H9 (cell line): ENCODE results near the gene DPM1. TPM values are rescaled to one million over a fixed set of nuclear protein-coding genes. Genes with fewer than 3 reads are reported as not detected.

ENCODE experiments used
- DNase-seq: peaks from one replicate; pipeline ENCODE4 v3.0.0-alpha.2; 2017
- H2AFZ ChIP-seq: one replicate; pipeline ENCODE4 v1.6.1; 2013; ENCODE audit warnings: mild to moderate bottlenecking, low read length, control low read depth, moderate library complexity
- H2AK5ac ChIP-seq: 2 replicates; pipeline ENCODE4 v1.6.1; 2013; ENCODE audit warnings: low read length, control low read depth, mixed read lengths; ENCODE audit not compliant: insufficient read length
- H2BK120ac ChIP-seq: one replicate; pipeline ENCODE4 v1.6.1; 2013; ENCODE audit warnings: low read depth, mild to moderate bottlenecking, low read length, control low read depth, inconsistent platforms; ENCODE audit not compliant: poor library complexity, severe bottlenecking
- H2BK12ac ChIP-seq: 2 replicates; pipeline ENCODE4 v1.6.1; 2013; ENCODE audit warnings: low read length, control low read depth, mixed read lengths, low read depth; ENCODE audit not compliant: insufficient read length
- H2BK15ac ChIP-seq: 2 replicates; pipeline ENCODE4 v1.6.1; 2013; ENCODE audit warnings: low read depth, low read length, control low read depth
- H2BK20ac ChIP-seq: one replicate; pipeline ENCODE4 v1.6.1; 2013; ENCODE audit warnings: low read depth, mild to moderate bottlenecking, low read length, control low read depth, inconsistent platforms; ENCODE audit not compliant: poor library complexity, severe bottlenecking
- H2BK5ac ChIP-seq: 2 replicates; pipeline ENCODE4 v1.6.1; 2013; ENCODE audit warnings: low read length, control low read depth, mixed read lengths; ENCODE audit not compliant: insufficient read length
- H3K14ac ChIP-seq: 2 replicates; pipeline ENCODE4 v1.6.1; 2013; ENCODE audit warnings: low read length, control low read depth; ENCODE audit not compliant: insufficient read depth
- H3K18ac ChIP-seq: 2 replicates; pipeline ENCODE4 v1.6.1; 2013; ENCODE audit warnings: low read depth, mild to moderate bottlenecking, mixed read lengths, low read length, control low read depth; ENCODE audit not compliant: insufficient read length
- H3K23ac ChIP-seq: 2 replicates; pipeline ENCODE4 v1.6.1; 2013; ENCODE audit warnings: low read length, control low read depth, mixed read lengths, low read depth; ENCODE audit not compliant: insufficient read length
- H3K23me2 ChIP-seq: 2 replicates; pipeline ENCODE4 v1.6.1; 2013; ENCODE audit warnings: low read depth, mild to moderate bottlenecking, mixed read lengths, low read length, control low read depth; ENCODE audit not compliant: insufficient read length, poor library complexity, severe bottlenecking
- H3K27ac ChIP-seq: 2 replicates; pipeline ENCODE4 v1.5.1; 2013; ENCODE audit warnings: low read length, control low read depth, mixed read lengths, low read depth; ENCODE audit not compliant: insufficient read length
- H3K27me3 ChIP-seq: 2 replicates; pipeline ENCODE4 v1.6.1; 2013; ENCODE audit warnings: low read length, control low read depth, inconsistent platforms; ENCODE audit not compliant: insufficient read depth
- H3K4ac ChIP-seq: 2 replicates; pipeline ENCODE4 v1.6.1; 2013; ENCODE audit warnings: low read depth, mild to moderate bottlenecking, control low read depth, inconsistent platforms, low read length, moderate library complexity
- H3K4me1 ChIP-seq: 2 replicates; pipeline ENCODE4 v1.6.1; 2013; ENCODE audit warnings: low read length, control low read depth, inconsistent platforms; ENCODE audit not compliant: insufficient read depth
- H3K4me2 ChIP-seq: 2 replicates; pipeline ENCODE4 v1.6.1; 2013; ENCODE audit warnings: low read length, control low read depth, mixed read lengths; ENCODE audit not compliant: insufficient read length, insufficient read depth
- H3K56ac ChIP-seq: 2 replicates; pipeline ENCODE4 v1.6.1; 2013; ENCODE audit warnings: low read depth, mild to moderate bottlenecking, mixed read lengths, low read length, control low read depth; ENCODE audit not compliant: insufficient read length
- H3K79me1 ChIP-seq: 2 replicates; pipeline ENCODE4 v1.6.1; 2013; ENCODE audit warnings: low read depth, mild to moderate bottlenecking, moderate library complexity, low read length, control low read depth, inconsistent platforms; ENCODE audit not compliant: insufficient read depth, poor library complexity, severe bottlenecking
- H3K79me2 ChIP-seq: 2 replicates; pipeline ENCODE4 v1.6.1; 2013; ENCODE audit warnings: low read length, control low read depth, inconsistent platforms; ENCODE audit not compliant: insufficient read depth
- H3K9ac ChIP-seq: 2 replicates; pipeline ENCODE4 v1.6.1; 2013; ENCODE audit warnings: low read length, control low read depth, mixed read lengths; ENCODE audit not compliant: insufficient read length; ENCODE audit errors: extremely low read depth
- H3K9me3 ChIP-seq: one replicate; pipeline ENCODE4 v1.6.1; 2013; ENCODE audit warnings: low read depth, low read length, inconsistent platforms; ENCODE audit not compliant: control insufficient read depth
- H3T11ph ChIP-seq: one replicate; pipeline ENCODE4 v1.6.1; 2013; ENCODE audit warnings: mild to moderate bottlenecking, low read length, control low read depth, inconsistent platforms
- H4K20me1 ChIP-seq: one replicate; pipeline ENCODE4 v1.6.1; 2013; ENCODE audit not compliant: control insufficient read depth, insufficient read length, insufficient read depth
- H4K5ac ChIP-seq: 2 replicates; pipeline ENCODE4 v1.6.1; 2013; ENCODE audit warnings: low read depth, mild to moderate bottlenecking, mixed read lengths, low read length, control low read depth; ENCODE audit not compliant: insufficient read length
- H4K8ac ChIP-seq: replicated peaks from 2 replicates; pipeline ENCODE4 v1.6.1; 2013; ENCODE audit warnings: low read length, control low read depth, mixed read lengths, low read depth; ENCODE audit not compliant: insufficient read length
- H4K91ac ChIP-seq: 2 replicates; pipeline ENCODE4 v1.6.1; 2013; ENCODE audit warnings: low read depth, mild to moderate bottlenecking, moderate library complexity, mixed read lengths, low read length, control low read depth; ENCODE audit not compliant: insufficient read length
- H3K27ac Mint-ChIP-seq, 3 experiments: 2 replicates in 2 of 3; 3 replicates in 1 of 3; pipeline ENCODE4 v1.8.0; 2020 to 2021; ENCODE audit warnings: mixed read lengths in 3 of 3, mild to moderate bottlenecking in 1 of 3, moderate library complexity in 1 of 3
- H3K27me3 Mint-ChIP-seq: 2 replicates; pipeline ENCODE4 v1.8.0; 2021; ENCODE audit warnings: low read depth, mild to moderate bottlenecking, moderate library complexity, mixed read lengths
- H3K36me3 Mint-ChIP-seq, 3 experiments: 2 replicates in 2 of 3; 3 replicates in 1 of 3; pipeline ENCODE4 v1.8.0; 2020 to 2021; ENCODE audit warnings: low read depth in 3 of 3, mixed read lengths in 3 of 3; ENCODE audit not compliant: insufficient read depth in 1 of 3
- H3K4me1 Mint-ChIP-seq, 2 experiments: 2 replicates each; pipeline ENCODE4 v1.8.0; 2020; ENCODE audit warnings: mixed read lengths in 2 of 2
- H3K4me3 Mint-ChIP-seq, 2 experiments: 2 replicates in 1 of 2; 3 replicates in 1 of 2; pipeline ENCODE4 v1.8.0; 2020 to 2021; ENCODE audit warnings: mild to moderate bottlenecking in 2 of 2, mixed read lengths in 2 of 2, moderate library complexity in 1 of 2
- H3K9me3 Mint-ChIP-seq, 2 experiments: 2 replicates in 1 of 2; 3 replicates in 1 of 2; pipeline ENCODE4 v1.8.0; 2020; ENCODE audit warnings: mild to moderate bottlenecking in 2 of 2, mixed read lengths in 2 of 2, moderate library complexity in 1 of 2
- WGBS: extraction: QIAGEN DNeasy Blood & Tissue Kit; methylation state at CpG from one replicate; pipeline ENCODE4 v1.1.7; 2013; ENCODE audit warnings: missing lambda C conversion rate, low lambda C conversion rate, mixed read lengths; ENCODE audit not compliant: insufficient read length; ENCODE audit errors: extremely low coverage; 5-methylcytosine and 5-hydroxymethylcytosine counted together
- total RNA-seq: library from RNA; stranded (reverse); gene quantifications from 2 replicates; pipeline ENCODE4 v1.2.1, GENCODE V29; 2021
- TF ChIP-seq, protein P1 (sequence below): fragments of 200-600 bp; sonication (generic); conservative IDR thresholded peaks from 3 replicates; pipeline ENCODE4 v1.8.0; 2021; ENCODE audit warnings: antibody characterized with exemption, mild to moderate bottlenecking

DPM1 gene
- total RNA-seq, 1 experiment from 2014 or later = 64.0 TPM

DNA sequence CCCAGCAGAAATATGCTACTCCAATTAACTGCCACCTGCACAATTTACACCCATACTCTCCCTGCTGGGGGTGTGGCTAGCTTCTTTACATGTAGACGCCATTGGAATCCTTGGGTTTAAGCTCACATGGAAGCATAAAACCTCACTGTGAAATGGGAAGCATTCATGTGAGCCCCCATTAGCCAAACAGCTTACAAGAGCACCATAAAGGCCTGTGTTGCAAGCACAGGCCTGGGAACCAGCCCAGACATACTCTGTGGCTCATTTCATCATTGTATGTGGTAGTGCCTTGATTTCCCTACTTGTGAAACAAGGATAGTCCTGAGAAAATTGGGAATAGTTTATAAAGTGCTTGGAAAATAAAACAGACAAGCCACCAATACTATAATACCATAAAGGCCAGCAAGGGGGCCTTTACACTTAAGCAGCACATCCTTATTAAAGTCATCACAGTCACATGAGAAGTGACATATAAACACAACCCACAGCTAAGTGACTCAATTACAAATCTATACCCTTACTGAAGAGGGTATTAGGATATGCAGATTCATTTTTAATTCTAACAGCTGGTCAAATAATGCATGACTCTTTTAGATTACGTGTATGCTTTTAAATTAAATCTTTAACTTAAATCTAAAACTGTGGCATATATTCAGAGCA lies 33.9 kb downstream of the DPM1 start:
- Histone ChIP-seq H3K23me2 (peaks cover 8% of the 10 kb centered on the region), H3K23ac (no peak overlapping the region), H2AFZ (no peak overlapping the region), H3K9ac (no peak overlapping the region), H2BK12ac (no peak overlapping the region), H4K5ac (no peak overlapping the region), H3K18ac (no peak overlapping the region), H3T11ph (no peak overlapping the region), H4K91ac (no peak overlapping the region), H3K27ac (no peak overlapping the region), H4K8ac (no peak overlapping the region), H2AK5ac (no peak overlapping the region), H3K4me2 (no peak overlapping the region), H3K27me3 (no peaks in the 10 kb centered on the region), H3K4me1 (peaks cover 6% of the 10 kb centered on the region), H3K56ac (no peak overlapping the region), H2BK120ac (no peak overlapping the region), H3K4ac (no peak overlapping the region), H3K79me2 (peaks cover 85% of the 10 kb centered on the region), H3K9me3 (no peaks in the 10 kb centered on the region), H2BK15ac (no peak overlapping the region), H3K14ac (no peak overlapping the region), H2BK20ac (no peak overlapping the region), H3K79me1 (no peaks in the 10 kb centered on the region), H4K20me1 (no peaks in the 10 kb centered on the region), H2BK5ac (no peak overlapping the region)
- DNase-seq = no peak
- WGBS = no CpG with 5 or more reads among the region's 2 CpGs
- no peaks in the 10 kb centered on the region for H3K9me3 Mint-ChIP-seq
- no peak overlapping the region for H3K4me3 Mint-ChIP-seq
- H3K4me1 Mint-ChIP-seq = peaks cover 60 to 72% of the 10 kb centered on the region in 2 experiments
- TF ChIP-seq, protein P1, sequence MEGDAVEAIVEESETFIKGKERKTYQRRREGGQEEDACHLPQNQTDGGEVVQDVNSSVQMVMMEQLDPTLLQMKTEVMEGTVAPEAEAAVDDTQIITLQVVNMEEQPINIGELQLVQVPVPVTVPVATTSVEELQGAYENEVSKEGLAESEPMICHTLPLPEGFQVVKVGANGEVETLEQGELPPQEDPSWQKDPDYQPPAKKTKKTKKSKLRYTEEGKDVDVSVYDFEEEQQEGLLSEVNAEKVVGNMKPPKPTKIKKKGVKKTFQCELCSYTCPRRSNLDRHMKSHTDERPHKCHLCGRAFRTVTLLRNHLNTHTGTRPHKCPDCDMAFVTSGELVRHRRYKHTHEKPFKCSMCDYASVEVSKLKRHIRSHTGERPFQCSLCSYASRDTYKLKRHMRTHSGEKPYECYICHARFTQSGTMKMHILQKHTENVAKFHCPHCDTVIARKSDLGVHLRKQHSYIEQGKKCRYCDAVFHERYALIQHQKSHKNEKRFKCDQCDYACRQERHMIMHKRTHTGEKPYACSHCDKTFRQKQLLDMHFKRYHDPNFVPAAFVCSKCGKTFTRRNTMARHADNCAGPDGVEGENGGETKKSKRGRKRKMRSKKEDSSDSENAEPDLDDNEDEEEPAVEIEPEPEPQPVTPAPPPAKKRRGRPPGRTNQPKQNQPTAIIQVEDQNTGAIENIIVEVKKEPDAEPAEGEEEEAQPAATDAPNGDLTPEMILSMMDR = no peak
- H3K36me3 Mint-ChIP-seq = peaks cover 30 to 69% (median 69%) of the 10 kb centered on the region in 3 experiments; a peak in 6 of 7 replicates
- H3K27me3 Mint-ChIP-seq = no peaks in the 10 kb centered on the region
- peak overlapping the region in 1 of 3 experiments; percentile 52; a peak in 1 of 7 replicates for H3K27ac Mint-ChIP-seq
